Loucy (cell line): ENCODE measurements around the gene DHRS12.

ENCODE experiments used
- H2AFZ ChIP-seq: fragments of 200-600 bp; sonication (generic); 2 replicates; pipeline ENCODE4 v1.6.0; 2016; ENCODE audit warnings: antibody characterized with exemption, mild to moderate bottlenecking, low read length, moderate library complexity
- H3F3A ChIP-seq: fragments of 200-600 bp; 2 replicates; pipeline ENCODE4 v1.6.0; 2016; ENCODE audit warnings: antibody characterized with exemption, low read depth, mild to moderate bottlenecking
- H3K27me3 ChIP-seq: fragments of 200-600 bp; sonication (generic); 2 replicates; pipeline ENCODE4 v1.6.1; 2014; ENCODE audit warnings: low read length, mild to moderate bottlenecking; ENCODE audit not compliant: insufficient read depth, poor library complexity, severe bottlenecking
- H3K36me3 ChIP-seq: fragments of 200-600 bp; sonication (generic); 2 replicates; pipeline ENCODE4 v1.6.1; 2016; ENCODE audit warnings: low read length; ENCODE audit not compliant: insufficient read depth
- H3K4me1 ChIP-seq: fragments of 200-600 bp; sonication (generic); 2 replicates; pipeline ENCODE4 v1.5.1; 2014; ENCODE audit warnings: low read length, mild to moderate bottlenecking; ENCODE audit not compliant: insufficient read depth, poor library complexity, severe bottlenecking
- H3K4me2 ChIP-seq: fragments of 200-600 bp; sonication (generic); 2 replicates; pipeline ENCODE4 v1.6.0; 2014; ENCODE audit warnings: antibody characterized with exemption, low read length, low read depth, mild to moderate bottlenecking; ENCODE audit not compliant: poor library complexity, severe bottlenecking
- H3K4me3 ChIP-seq: fragments of 200-600 bp; sonication (generic); 2 replicates; pipeline ENCODE4 v1.5.1; 2014; ENCODE audit warnings: low read length, mild to moderate bottlenecking, mixed read lengths; ENCODE audit not compliant: poor library complexity, severe bottlenecking
- H3K79me2 ChIP-seq: fragments of 200-600 bp; sonication (generic); 2 replicates; pipeline ENCODE4 v1.6.1; 2014; ENCODE audit warnings: low read length; ENCODE audit not compliant: insufficient read depth
- H3K9ac ChIP-seq: fragments of 200-600 bp; sonication (generic); 2 replicates; pipeline ENCODE4 v1.6.0; 2014; ENCODE audit warnings: mild to moderate bottlenecking, low read depth, low read length, moderate library complexity; ENCODE audit not compliant: poor library complexity, severe bottlenecking
- H3K9me2 ChIP-seq: fragments of 200-600 bp; sonication (generic); replicated peaks from 2 replicates; pipeline ENCODE4 v1.6.1; 2016; ENCODE audit warnings: low read depth, low read length, mixed read lengths
- H3K9me3 ChIP-seq: fragments of 200-600 bp; sonication (generic); 2 replicates; pipeline ENCODE4 v1.6.1; 2014; ENCODE audit warnings: mild to moderate bottlenecking, antibody characterized with exemption, low read length, low read depth; ENCODE audit not compliant: insufficient read depth
- H4K20me1 ChIP-seq: fragments of 200-600 bp; sonication (generic); 2 replicates; pipeline ENCODE4 v1.6.0; 2014; ENCODE audit warnings: antibody characterized with exemption, low read length, mild to moderate bottlenecking; ENCODE audit not compliant: insufficient read depth, poor library complexity, severe bottlenecking
- CTCF ChIP-seq: fragments of 200-600 bp; sonication (generic); conservative IDR thresholded peaks from 2 replicates; pipeline ENCODE4 v1.5.1; 2014; ENCODE audit warnings: mild to moderate bottlenecking, antibody characterized with exemption, low read length
- EZH2phosphoT487 ChIP-seq: fragments of 200-600 bp; IDR thresholded peaks from 2 replicates; pipeline ENCODE4 v1.6.1; 2018; ENCODE audit warnings: antibody characterized with exemption, mild to moderate bottlenecking, moderate library complexity, borderline replicate concordance

Gene DHRS12

GRCh38 chr13:51799261-51799660 lies 4.7 kb downstream of the DHRS12 start:
- Histone ChIP-seq H3K9ac (no peak overlapping the region), H3F3A (no peaks in the 10 kb centered on the region), H3K4me3 (no peak overlapping the region), H3K4me1 (peaks cover 18% of the 10 kb centered on the region), H3K9me3 (no peaks in the 10 kb centered on the region), H4K20me1 (no peaks in the 10 kb centered on the region), H3K36me3 (no peaks in the 10 kb centered on the region), H3K4me2 (no peak overlapping the region), H2AFZ (no peak overlapping the region), H3K27me3 (no peaks in the 10 kb centered on the region), H3K9me2 (no peaks in the 10 kb centered on the region), H3K79me2 (no peaks in the 10 kb centered on the region)
- TF ChIP-seq EZH2phosphoT487 (no peak), CTCF (no peak)

- Histone ChIP-seq H3K27me3 (no peaks in the 10 kb centered on the region), H3K9ac (no peak overlapping the region), H3K9me3 (no peaks in the 10 kb centered on the region), H3F3A (no peaks in the 10 kb centered on the region), H3K9me2 (no peaks in the 10 kb centered on the region), H3K36me3 (no peaks in the 10 kb centered on the region), H3K4me1 (peaks cover 22% of the 10 kb centered on the region), H3K4me3 (no peak overlapping the region), H3K79me2 (no peaks in the 10 kb centered on the region), H2AFZ (no peak overlapping the region), H4K20me1 (no peaks in the 10 kb centered on the region), H3K4me2 (no peak overlapping the region)
- peak; percentile 68 for TF ChIP-seq CTCF
- no peak for TF ChIP-seq EZH2phosphoT487
Measured at GRCh38 chr13:51797664-51798488, 6.1 kb downstream of the DHRS12 start.

GRCh38 chr13:51796546-51796945 lies 7.4 kb downstream of the DHRS12 start:
- H3K4me3 ChIP-seq, result no peak overlapping the region
- no peaks in the 10 kb centered on the region for H3K9me3 ChIP-seq
- H3K4me1 ChIP-seq, result peaks cover 12% of the 10 kb centered on the region
- TF ChIP-seq EZH2phosphoT487, result no peak
- TF ChIP-seq CTCF, result no peak
- H3K27me3 ChIP-seq, result no peaks in the 10 kb centered on the region
- H3K4me2 ChIP-seq, result no peak overlapping the region
- no peaks in the 10 kb centered on the region for H3K9me2 ChIP-seq
- no peaks in the 10 kb centered on the region for H3K79me2 ChIP-seq
- H3K36me3 ChIP-seq, result no peaks in the 10 kb centered on the region
- no peaks in the 10 kb centered on the region for H3F3A ChIP-seq
- no peaks in the 10 kb centered on the region for H4K20me1 ChIP-seq
- H3K9ac ChIP-seq, result no peak overlapping the region
- H2AFZ ChIP-seq, result no peak overlapping the region
